Activated T-helper 2 cell treated with anti-CD3 and anti-CD28 coated beads, Interferon-gamma antibody, Interleukin-2, Interleukin-4, amounts not matched to agents 10 μg/mL and 5 μg/mL and 100 μg/mL, durations not matched to agents 14 hours and 24 hours and 36 hours (primary cell): ENCODE data around the gene PNPLA2. TPM values are rescaled to one million over a fixed set of nuclear protein-coding genes. Genes with fewer than 3 reads are reported as not detected.
A peak's percentile ranks its signal among the peaks of the same experiment; 100 is the strongest.

Experiments used
- DNase-seq: peaks from one replicate; pipeline ENCODE4 v3.0.0; 2021; ENCODE audit warnings: low spot score
- H3K27ac Mint-ChIP-seq: one replicate; pipeline ENCODE4 v1.8.0; 2021; ENCODE audit warnings: mixed read lengths
- H3K27me3 Mint-ChIP-seq: one replicate; pipeline ENCODE4 v1.8.0; 2021; ENCODE audit warnings: low read depth, mixed read lengths
- H3K36me3 Mint-ChIP-seq: one replicate; pipeline ENCODE4 v1.8.0; 2021; ENCODE audit warnings: low read depth, mixed read lengths
- H3K4me1 Mint-ChIP-seq: one replicate; pipeline ENCODE4 v1.8.0; 2021; ENCODE audit warnings: low read depth, mixed read lengths
- H3K4me3 Mint-ChIP-seq: one replicate; pipeline ENCODE4 v1.8.0; 2021; ENCODE audit warnings: low read depth, mild to moderate bottlenecking, moderate library complexity, mixed read lengths
- H3K9me3 Mint-ChIP-seq: one replicate; pipeline ENCODE4 v1.8.0; 2021; ENCODE audit warnings: mixed read lengths
- intact Hi-C: fragments of 100-400 bp; cut with micrococcal nuclease; formaldehyde crosslinking; loops from one replicate; pipeline ENCODE4 v1.15.1; 2023
- total RNA-seq: library from RNA; stranded (reverse); gene quantifications from 2 replicates; pipeline ENCODE4 v1.2.3, GENCODE V29; 2022

Gene PNPLA2
- total RNA-seq, 1 donor from 2014 or later: 56.1 TPM

GRCh38 chr11:844693-845644 is 26.3 kb downstream of the PNPLA2 start:
- Mint-ChIP-seq H3K4me1 (peaks cover 14% of the 10 kb centered on the region), H3K9me3 (no peaks in the 10 kb centered on the region), H3K27me3 (peaks cover 1% of the 10 kb centered on the region), H3K4me3 (no peak overlapping the region), H3K36me3 (peaks cover 10% of the 10 kb centered on the region), H3K27ac (no peak overlapping the region)
- intact Hi-C loops: loop anchor here (5.0 kb wide), 1 partner anchor 67 kb away; the partner anchor contains the start of gene CHID1
- no peak for DNase-seq

- H3K4me3 Mint-ChIP-seq: no peak overlapping the region
- H3K4me1 Mint-ChIP-seq: peaks cover 7% of the 10 kb centered on the region
- DNase-seq: no peak
- no peak overlapping the region for H3K27ac Mint-ChIP-seq
- intact Hi-C loops: no loop called here
- H3K36me3 Mint-ChIP-seq: no peaks in the 10 kb centered on the region
- no peaks in the 10 kb centered on the region for H3K9me3 Mint-ChIP-seq
- H3K27me3 Mint-ChIP-seq: peaks cover 1% of the 10 kb centered on the region
Observed at GRCh38 chr11:845872-846495, 27.3 kb downstream of the PNPLA2 start.

DNA sequence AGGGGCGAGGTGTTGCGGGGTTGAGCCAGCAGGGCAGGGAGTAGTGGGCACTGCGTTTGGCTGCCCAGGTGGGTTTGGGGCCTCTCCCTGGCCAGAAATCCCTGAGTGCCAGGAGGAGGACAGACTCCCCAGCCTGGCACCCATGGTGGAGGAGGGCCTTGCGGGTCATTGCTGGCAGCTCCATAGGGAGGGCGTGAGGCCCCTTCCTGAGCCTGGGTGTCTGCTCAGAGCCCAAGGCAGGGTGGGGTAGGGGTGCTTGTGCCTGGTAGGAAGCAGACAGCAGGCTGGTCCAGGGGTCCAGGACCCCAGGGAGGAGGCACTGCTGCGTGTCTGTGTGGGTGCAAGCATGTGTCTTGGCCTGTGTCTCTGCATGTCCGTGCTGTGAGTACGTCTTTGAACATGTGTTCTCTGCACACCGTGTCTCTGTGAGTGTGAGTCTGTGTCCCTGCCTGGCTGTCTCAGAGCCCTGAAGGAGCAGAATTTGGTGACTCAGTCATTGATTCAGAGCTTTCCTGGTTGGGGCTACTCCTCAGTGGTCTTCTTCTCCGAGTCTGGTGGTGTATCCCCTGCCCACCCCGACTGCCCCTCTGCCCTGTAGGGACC is 27.9 kb downstream of the PNPLA2 start:
- Mint-ChIP-seq H3K27ac (no peak overlapping the region), H3K27me3 (peaks cover 1% of the 10 kb centered on the region), H3K4me3 (no peak overlapping the region), H3K4me1 (peaks cover 2% of the 10 kb centered on the region), H3K9me3 (no peaks in the 10 kb centered on the region), H3K36me3 (no peaks in the 10 kb centered on the region)
- intact Hi-C loops: no loop called here
- no peak for DNase-seq

DNA sequence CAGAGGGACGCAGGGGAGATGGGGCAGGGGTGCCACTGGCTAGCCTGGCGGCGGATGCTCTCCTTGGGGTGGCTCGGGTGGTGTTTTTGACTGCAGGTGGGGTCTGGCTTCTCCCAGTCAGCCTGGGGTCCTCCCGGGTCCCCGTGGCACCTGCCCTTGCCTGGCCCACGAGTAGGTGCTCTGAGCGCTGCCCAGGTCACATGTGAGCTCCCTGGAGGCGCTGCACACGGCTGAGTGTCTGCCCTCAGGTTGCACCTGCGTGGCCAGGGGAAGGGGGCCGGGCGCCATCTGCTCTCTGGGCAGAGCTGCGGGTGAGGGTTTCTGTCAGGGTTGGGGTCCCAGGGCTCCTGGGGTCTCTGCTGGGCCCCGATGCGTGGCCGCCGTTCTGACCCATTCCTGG is 29.2 kb downstream of the PNPLA2 start:
- intact Hi-C loops: loop anchor here (1.0 kb wide), 1 partner anchor 203 kb away; no protein-coding TSS in a partner anchor
- Mint-ChIP-seq H3K4me1 (peaks cover 2% of the 10 kb centered on the region), H3K27me3 (peaks cover 1% of the 10 kb centered on the region), H3K27ac (no peak overlapping the region), H3K36me3 (no peaks in the 10 kb centered on the region), H3K4me3 (no peak overlapping the region), H3K9me3 (no peaks in the 10 kb centered on the region)
- DNase-seq: no peak

GRCh38 chr11:848380-848931 is 29.7 kb downstream of the PNPLA2 start:
- H3K27ac Mint-ChIP-seq: no peak overlapping the region
- no peaks in the 10 kb centered on the region for H3K36me3 Mint-ChIP-seq
- peak; percentile 50 for DNase-seq
- intact Hi-C loops: loop anchor here (1.0 kb wide), 1 partner anchor 203 kb away; no protein-coding TSS in a partner anchor
- H3K4me3 Mint-ChIP-seq: peak overlapping the region; percentile 57
- no peaks in the 10 kb centered on the region for H3K9me3 Mint-ChIP-seq
- peaks cover 1% of the 10 kb centered on the region for H3K27me3 Mint-ChIP-seq
- peaks cover 2% of the 10 kb centered on the region for H3K4me1 Mint-ChIP-seq

DNA sequence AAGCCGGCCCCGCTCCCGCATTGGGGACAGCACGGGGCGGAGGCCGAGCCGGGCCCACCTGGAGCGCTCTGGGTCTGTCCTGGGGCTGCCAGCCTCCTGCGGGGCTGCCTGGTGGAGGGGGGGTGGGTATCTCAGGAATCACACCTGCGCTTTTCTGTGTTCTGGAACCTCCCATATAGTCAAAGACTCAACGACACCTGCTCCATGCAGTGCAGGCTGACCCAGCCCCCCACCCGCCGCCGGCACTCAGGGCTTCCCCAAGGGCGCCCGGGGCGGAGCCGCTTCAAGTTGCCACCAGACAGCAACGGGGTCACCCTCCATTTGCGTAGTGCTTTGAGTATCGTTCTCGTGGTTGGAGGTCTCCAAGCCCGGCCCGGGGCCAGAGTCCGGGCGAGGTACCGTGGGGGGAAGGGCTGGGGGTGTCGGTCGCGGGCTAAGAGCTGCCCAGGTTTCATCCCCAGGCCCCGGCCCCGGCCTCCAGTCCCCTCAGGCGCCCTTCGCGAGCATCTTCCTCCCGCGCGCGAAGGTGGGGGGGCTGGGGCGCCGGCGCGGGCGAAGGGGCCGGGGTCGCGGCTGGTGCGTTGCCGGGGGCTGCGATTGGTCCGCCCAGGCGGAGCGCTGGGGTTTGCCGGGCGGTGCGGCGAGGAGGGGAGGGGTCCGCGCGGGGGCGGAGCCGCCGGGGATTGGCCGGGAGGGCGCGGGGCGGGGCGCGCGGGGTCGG is 30.6 kb downstream of the PNPLA2 start:
- peaks cover 2% of the 10 kb centered on the region for H3K4me1 Mint-ChIP-seq
- H3K27ac Mint-ChIP-seq: no peak overlapping the region
- DNase-seq: no peak
- intact Hi-C loops: no loop called here
- no peaks in the 10 kb centered on the region for H3K36me3 Mint-ChIP-seq
- H3K27me3 Mint-ChIP-seq: peaks cover 1% of the 10 kb centered on the region
- H3K4me3 Mint-ChIP-seq: peak overlapping the region; percentile 69
- H3K9me3 Mint-ChIP-seq: no peaks in the 10 kb centered on the region

DNA sequence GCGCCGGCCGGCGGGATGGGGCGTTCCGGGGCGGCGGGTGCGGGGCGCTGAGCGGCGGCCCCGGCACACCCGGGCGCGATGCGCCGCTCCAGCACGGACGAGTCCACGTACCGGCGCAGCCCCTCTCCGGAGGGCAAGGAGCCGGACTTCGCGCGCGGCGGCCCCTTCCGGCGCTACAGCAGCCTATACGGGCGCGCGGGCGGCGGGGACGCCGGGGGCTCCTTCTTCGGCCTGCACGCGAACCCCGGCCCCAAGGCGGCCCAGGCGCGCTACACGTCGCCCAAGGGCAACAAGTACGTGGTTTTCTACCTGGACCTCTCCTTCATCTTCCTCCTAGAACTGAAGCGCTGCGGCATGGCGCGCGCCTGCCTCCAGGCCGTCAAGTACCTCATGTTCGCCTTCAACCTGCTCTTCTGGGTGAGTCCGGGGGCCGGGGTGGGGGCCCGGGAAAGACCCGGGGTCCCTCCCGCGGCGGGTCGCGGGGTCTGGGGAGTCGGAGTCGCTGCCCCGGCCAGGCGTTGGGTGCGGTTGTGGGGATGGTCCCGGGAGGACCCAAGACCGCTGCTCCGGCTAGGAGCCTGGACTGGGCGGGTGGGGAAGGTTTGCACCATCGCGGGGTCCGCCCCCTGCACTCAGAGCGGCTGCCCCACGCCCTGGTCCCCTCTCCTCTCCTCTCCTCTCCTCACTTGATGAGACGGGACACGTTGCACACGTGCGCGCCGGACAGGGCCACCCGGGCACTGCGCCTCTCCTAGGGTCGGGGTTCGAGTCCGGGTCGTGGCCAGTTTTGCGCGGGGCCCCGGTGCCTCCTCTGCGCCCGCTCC is 31.4 kb downstream of the PNPLA2 start:
- Mint-ChIP-seq H3K27me3 (no peaks in the 10 kb centered on the region), H3K27ac (no peak overlapping the region), H3K9me3 (no peaks in the 10 kb centered on the region), H3K4me3 (peak overlapping the region; percentile 33), H3K4me1 (peaks cover 2% of the 10 kb centered on the region), H3K36me3 (no peaks in the 10 kb centered on the region)
- intact Hi-C loops: no loop called here
- no peak for DNase-seq

GRCh38 chr11:850775-851763 is 32.4 kb downstream of the PNPLA2 start:
- intact Hi-C loops: no loop called here
- no peak overlapping the region for H3K27ac Mint-ChIP-seq
- H3K27me3 Mint-ChIP-seq: no peaks in the 10 kb centered on the region
- no peak overlapping the region for H3K4me3 Mint-ChIP-seq
- peaks cover 2% of the 10 kb centered on the region for H3K4me1 Mint-ChIP-seq
- H3K9me3 Mint-ChIP-seq: no peaks in the 10 kb centered on the region
- H3K36me3 Mint-ChIP-seq: no peaks in the 10 kb centered on the region
- no peak for DNase-seq

DNA sequence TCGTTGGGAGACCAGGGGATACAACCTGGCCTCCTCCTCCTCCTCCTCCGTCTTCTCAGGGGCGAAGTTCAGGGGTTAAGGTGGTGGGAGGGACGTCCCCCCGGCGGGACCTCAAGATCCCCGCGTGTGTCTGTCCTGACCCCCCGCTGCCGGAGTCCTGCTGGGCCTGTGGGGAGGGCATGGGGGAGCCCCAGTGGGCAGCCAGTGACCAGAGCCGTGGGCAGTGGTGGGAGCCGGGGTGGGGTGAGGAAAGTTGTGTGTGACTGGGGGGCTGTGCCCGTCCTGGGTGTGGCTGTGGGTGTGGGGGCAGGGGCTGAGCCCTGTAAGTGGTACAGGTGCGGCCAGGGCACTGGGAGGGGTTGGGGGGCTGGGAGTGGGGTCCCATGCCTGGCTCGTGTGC is 34.0 kb downstream of the PNPLA2 start:
- no peak for DNase-seq
- Mint-ChIP-seq H3K27me3 (no peaks in the 10 kb centered on the region), H3K27ac (no peak overlapping the region), H3K36me3 (no peaks in the 10 kb centered on the region), H3K4me3 (no peak overlapping the region), H3K4me1 (peaks cover 2% of the 10 kb centered on the region), H3K9me3 (no peaks in the 10 kb centered on the region)
- intact Hi-C loops: no loop called here

DNA sequence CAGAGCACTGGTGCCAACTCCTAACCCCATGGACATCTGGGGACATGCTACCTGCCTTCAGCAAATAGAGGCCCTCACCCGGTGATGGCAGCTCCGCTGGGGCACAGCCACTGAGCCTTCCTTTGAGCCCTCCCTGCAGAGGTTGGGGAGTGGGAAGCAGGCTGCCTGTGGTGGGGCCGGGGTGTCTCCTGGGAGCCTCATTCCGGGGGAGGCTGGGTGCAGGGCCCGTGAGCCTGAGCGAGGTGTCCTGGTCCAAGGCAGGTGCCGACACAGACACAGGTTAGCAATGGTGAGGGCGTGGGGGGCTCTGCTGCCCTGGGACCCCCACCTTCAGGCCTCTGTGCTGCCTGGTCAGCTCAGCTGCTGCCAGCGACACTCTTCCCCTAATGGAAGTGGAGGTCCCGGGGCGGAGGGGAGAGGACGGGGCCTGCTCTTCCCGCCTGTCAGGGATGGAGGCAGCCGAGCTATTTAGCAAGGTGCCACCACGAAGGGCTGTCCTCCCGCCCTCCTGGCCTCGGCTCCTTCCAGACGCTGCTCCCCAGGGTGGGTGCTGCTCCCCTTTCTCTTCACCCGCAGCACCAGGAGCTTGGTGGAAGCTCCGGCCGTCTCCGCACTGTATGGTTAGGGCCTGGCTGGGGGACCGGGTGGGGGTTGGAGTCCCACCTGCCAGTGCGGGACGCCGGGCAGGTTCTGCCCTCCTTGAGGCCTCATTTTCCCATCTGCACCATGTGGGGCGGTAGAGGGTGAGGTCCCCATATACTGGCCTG is 35.2 kb downstream of the PNPLA2 start:
- intact Hi-C loops: no loop called here
- Mint-ChIP-seq H3K36me3 (no peaks in the 10 kb centered on the region), H3K4me3 (no peak overlapping the region), H3K27me3 (no peaks in the 10 kb centered on the region), H3K4me1 (no peaks in the 10 kb centered on the region), H3K27ac (no peak overlapping the region), H3K9me3 (no peaks in the 10 kb centered on the region)
- DNase-seq: no peak
